Pancreas (tissue), 10 donors: ENCODE results near the gene SUSD4. TPM values are rescaled to one million over a fixed set of nuclear protein-coding genes. Genes with fewer than 3 reads are reported as not detected.

Source experiments
- ATAC-seq, 4 donors: fragments of 200-7000 bp; cut with Tn5 transposase; one replicate each; pipeline versions ENCODE4 v1.8.0 to v1.9.1; 2020; ENCODE audit warnings: mild to moderate bottlenecking in 4 of 4, moderate library complexity in 4 of 4
- DNase-seq, 6 donors: peaks; one replicate each; pipeline ENCODE4 v3.0.0-alpha.2; 2020
- FAIRE-seq: peaks from 2 replicates; lab custom pipeline; 2012; peaks lifted over from hg19 to GRCh38; lab: Jason Lieb, UNC
- H3K27ac ChIP-seq, 4 donors: fragments of 200-600 bp; sonication (generic); 1 replicate in 3 of 4; 2 replicates in 1 of 4; pipeline versions ENCODE4 v1.5.0 to v1.8.0; 2020
- H3K27me3 ChIP-seq, 4 donors: fragments of 200-600 bp; one replicate each; pipeline ENCODE4 v1.8.0; 2021
- H3K36me3 ChIP-seq, 3 donors: fragments of 200-600 bp; sonication (generic) in 1 of 3; one replicate each; pipeline versions ENCODE4 v1.5.0 to v1.8.0; 2020 to 2021
- H3K4me1 ChIP-seq, 3 donors: fragments of 200-600 bp; one replicate each; pipeline ENCODE4 v1.8.0; 2021
- H3K4me3 ChIP-seq, 4 donors: fragments of 200-600 bp; sonication (generic) in 2 of 4; one replicate each; pipeline versions ENCODE4 v1.5.0 to v1.8.0; 2020 to 2021
- H3K9me3 ChIP-seq, 4 donors: fragments of 200-600 bp; one replicate each; pipeline ENCODE4 v1.8.0; 2021
- CTCF ChIP-seq, 4 donors: fragments of 200-600 bp; sonication (generic) in 3 of 4; IDR thresholded peaks; one replicate each; pipeline versions ENCODE4 v1.5.0 to v1.8.0; 2021; ENCODE audit warnings: antibody characterized with exemption in 4 of 4
- WGBS, 2 donors: extraction: QIAGEN DNeasy Blood & Tissue Kit; methylation state at CpG; one replicate each; pipeline ENCODE4 v1.1.7; 2013; 5-methylcytosine and 5-hydroxymethylcytosine counted together
- intact Hi-C, 3 donors: fragments of 100-400 bp; cut with DNase I; formaldehyde crosslinking; loops; one replicate each; pipeline versions ENCODE4 v1.11.1 to v1.14.2; 2022
- polyA plus RNA-seq, 2 donors: library from polyadenylated mRNA; stranded (reverse); fragments of 200-250 nt; gene quantifications; one replicate each; pipeline ENCODE4 v1.2.3, GENCODE V29; 2013
- total RNA-seq, 6 donors: library from RNA; stranded (reverse); fragmentation: NEBNext Ultra II Directional in 4 of 6; extraction: Animal tissue kit (Norgen Biotek cat#: 25700) in 4 of 6; gene quantifications; one replicate each; pipeline versions ENCODE4 v1.2.1 to v1.2.4, GENCODE V29; 2021 to 2023
- donor health status: healthy with polysubstance abuse.
- donor health status: DM: no; HTN: no; CAD: no; lungs with moderate emphysema.
- donor health status: DM: no; HTN: no; CAD: no.
- donor health status: control.
- donor health status: control.
- donor health status: Bipolar disorder and iron deficiency.
- donor health status: DM: yes; HTN: yes; CAD: no.
- donor health status: DM: no; HTN: no; CAD: no.
- donor health status: DM: no; HTN: no; CAD: no.
- donor health status: DM: yes; HTN: yes; CAD: no.

The SUSD4 gene
- total and polyA plus RNA-seq, 8 donors, result 4.1 to 34.6 (median 8.8) TPM

- WGBS, 2 donors, result 90 to 91% methylated on average over 5 of the region's 5 CpGs
- Histone ChIP-seq H3K36me3 (no peaks in the 10 kb centered on the region), H3K4me1 (no peaks in the 10 kb centered on the region), H3K27me3 (no peaks in the 10 kb centered on the region), H3K9me3 (no peaks in the 10 kb centered on the region), H3K27ac (no peak overlapping the region), H3K4me3 (no peak overlapping the region)
- ATAC-seq (no peak), FAIRE-seq (no peak), DNase-seq (no peak)
- intact Hi-C loops, result no loop called here
- no peak for TF ChIP-seq CTCF (IDR thresholded peaks at IDR 0.05)
Measured at GRCh38 chr1:223211323-223211985, 152.5 kb downstream of the SUSD4 start.

- DNase-seq (no peak), ATAC-seq (no peak), FAIRE-seq (no peak)
- 80 to 93% methylated on average over 3 of the region's 3 CpGs for WGBS, 2 donors
- Histone ChIP-seq H3K4me3 (no peak overlapping the region), H3K27ac (no peak overlapping the region), H3K27me3 (no peaks in the 10 kb centered on the region), H3K36me3 (no peaks in the 10 kb centered on the region), H3K9me3 (no peaks in the 10 kb centered on the region), H3K4me1 (no peaks in the 10 kb centered on the region)
- intact Hi-C loops, result no loop called here
- TF ChIP-seq CTCF (IDR thresholded peaks at IDR 0.05), result no peak
Measured at GRCh38 chr1:223210788-223211120, 153.2 kb downstream of the SUSD4 start.

- 86 to 88% methylated on average over 7 of the region's 7 CpGs for WGBS, 2 donors
- Histone ChIP-seq H3K27ac (no peak overlapping the region), H3K9me3 (no peaks in the 10 kb centered on the region), H3K4me1 (no peaks in the 10 kb centered on the region), H3K27me3 (no peaks in the 10 kb centered on the region), H3K36me3 (no peaks in the 10 kb centered on the region), H3K4me3 (no peak overlapping the region)
- no peak for TF ChIP-seq CTCF (IDR thresholded peaks at IDR 0.05)
- no peak for FAIRE-seq
- intact Hi-C loops, result no loop called here
- ATAC-seq, result no peak
- DNase-seq, result no peak
Measured at GRCh38 chr1:223209992-223210787, 153.8 kb downstream of the SUSD4 start.

- ATAC-seq, result no peak
- Histone ChIP-seq H3K9me3 (no peaks in the 10 kb centered on the region), H3K27me3 (no peaks in the 10 kb centered on the region), H3K27ac (no peak overlapping the region), H3K4me1 (no peaks in the 10 kb centered on the region), H3K36me3 (no peaks in the 10 kb centered on the region), H3K4me3 (no peak overlapping the region)
- WGBS, 2 donors, result 83 to 86% methylated on average over 7 of the region's 7 CpGs
- intact Hi-C loops, result no loop called here
- DNase-seq, result no peak
- FAIRE-seq, result no peak
- no peak for TF ChIP-seq CTCF (IDR thresholded peaks at IDR 0.05)
Measured at GRCh38 chr1:223209293-223209898, 154.6 kb downstream of the SUSD4 start.
